Breast epithelium (tissue), 3 donors: Measurements from ENCODE around the gene CREG1.

Source experiments
- POLR2AphosphoS5 ChIP-seq, 3 donors: sonication (generic); formaldehyde crosslinking; IDR thresholded peaks; one replicate each; pipeline ENCODE4 v1.6.1; 2017; ENCODE audit warnings: antibody characterized with exemption in 3 of 3
- TF ChIP-seq, protein P1 (sequence below), 3 donors: fragments of 450-650 bp; IDR thresholded peaks; one replicate each; pipeline ENCODE4 v1.5.1; 2016 to 2017; ENCODE audit warnings: antibody characterized with exemption in 3 of 3, mild to moderate bottlenecking in 3 of 3, moderate library complexity in 3 of 3

DNA sequence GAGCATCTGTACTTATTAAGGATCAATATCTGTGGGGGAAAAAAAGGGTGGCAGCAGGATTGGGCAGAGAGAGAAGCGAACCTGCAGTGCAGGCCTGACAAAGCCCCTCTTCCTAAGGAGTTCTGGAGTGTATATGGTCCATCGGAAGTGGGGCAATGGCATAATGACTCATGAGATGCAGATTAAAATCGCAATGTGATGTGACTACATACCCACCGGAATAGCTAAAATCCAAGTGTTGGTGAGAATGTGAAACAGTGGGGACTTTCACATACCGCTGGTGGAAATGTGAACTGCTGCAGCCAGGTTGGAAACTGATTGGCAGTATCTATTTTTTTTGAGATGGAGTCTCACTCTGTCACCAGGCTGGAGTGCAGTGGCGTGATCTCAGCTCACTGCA, 8.2 kb upstream of the CREG1 start:
- TF ChIP-seq, protein P1, sequence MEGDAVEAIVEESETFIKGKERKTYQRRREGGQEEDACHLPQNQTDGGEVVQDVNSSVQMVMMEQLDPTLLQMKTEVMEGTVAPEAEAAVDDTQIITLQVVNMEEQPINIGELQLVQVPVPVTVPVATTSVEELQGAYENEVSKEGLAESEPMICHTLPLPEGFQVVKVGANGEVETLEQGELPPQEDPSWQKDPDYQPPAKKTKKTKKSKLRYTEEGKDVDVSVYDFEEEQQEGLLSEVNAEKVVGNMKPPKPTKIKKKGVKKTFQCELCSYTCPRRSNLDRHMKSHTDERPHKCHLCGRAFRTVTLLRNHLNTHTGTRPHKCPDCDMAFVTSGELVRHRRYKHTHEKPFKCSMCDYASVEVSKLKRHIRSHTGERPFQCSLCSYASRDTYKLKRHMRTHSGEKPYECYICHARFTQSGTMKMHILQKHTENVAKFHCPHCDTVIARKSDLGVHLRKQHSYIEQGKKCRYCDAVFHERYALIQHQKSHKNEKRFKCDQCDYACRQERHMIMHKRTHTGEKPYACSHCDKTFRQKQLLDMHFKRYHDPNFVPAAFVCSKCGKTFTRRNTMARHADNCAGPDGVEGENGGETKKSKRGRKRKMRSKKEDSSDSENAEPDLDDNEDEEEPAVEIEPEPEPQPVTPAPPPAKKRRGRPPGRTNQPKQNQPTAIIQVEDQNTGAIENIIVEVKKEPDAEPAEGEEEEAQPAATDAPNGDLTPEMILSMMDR (IDR thresholded peaks at IDR 0.05): no peak
- no peak for TF ChIP-seq POLR2AphosphoS5 (IDR thresholded peaks at IDR 0.05)
